ENCODE results near the gene ATP2A1.

DNA sequence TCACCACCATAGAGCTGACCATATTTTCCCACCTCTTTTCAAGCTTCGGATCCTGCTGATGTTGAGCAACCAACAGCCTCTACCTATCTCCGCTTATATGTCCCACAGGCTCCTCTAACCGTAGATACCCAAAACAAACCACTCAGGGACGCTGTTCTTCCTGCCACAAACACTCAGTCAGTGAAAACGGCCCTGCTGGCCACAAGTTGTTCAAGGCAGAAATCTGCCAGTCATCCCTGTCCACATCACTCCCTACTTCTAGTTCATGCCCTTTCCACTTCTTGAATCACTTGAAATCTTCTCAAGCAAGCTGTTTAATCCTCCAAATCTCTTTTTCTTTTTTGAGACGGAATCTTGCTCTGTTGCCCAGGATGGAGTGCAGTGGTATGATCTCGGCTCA lies 38.8 kb downstream of the ATP2A1 start:
- TF ChIP-seq CTCF (conservative IDR thresholded peaks at IDR 0.05; ENCODE audit: low read depth in 2 of 2): no peak
- TF ChIP-seq EZH2 (IDR thresholded peaks at IDR 0.05; ENCODE audit: low read depth, unreplicated experiment): no peak
- TF ChIP-seq POLR2AphosphoS5 (IDR thresholded peaks at IDR 0.05; ENCODE audit: low read depth): no peak
- TF ChIP-seq CREB1 (CRISPR knock-in tag; IDR thresholded peaks at IDR 0.05; ENCODE audit: low read depth): no peak
- TF ChIP-seq EZH2phosphoT487 (IDR thresholded peaks at IDR 0.05; ENCODE audit: unreplicated experiment): no peak
- TF ChIP-seq, protein P1, sequence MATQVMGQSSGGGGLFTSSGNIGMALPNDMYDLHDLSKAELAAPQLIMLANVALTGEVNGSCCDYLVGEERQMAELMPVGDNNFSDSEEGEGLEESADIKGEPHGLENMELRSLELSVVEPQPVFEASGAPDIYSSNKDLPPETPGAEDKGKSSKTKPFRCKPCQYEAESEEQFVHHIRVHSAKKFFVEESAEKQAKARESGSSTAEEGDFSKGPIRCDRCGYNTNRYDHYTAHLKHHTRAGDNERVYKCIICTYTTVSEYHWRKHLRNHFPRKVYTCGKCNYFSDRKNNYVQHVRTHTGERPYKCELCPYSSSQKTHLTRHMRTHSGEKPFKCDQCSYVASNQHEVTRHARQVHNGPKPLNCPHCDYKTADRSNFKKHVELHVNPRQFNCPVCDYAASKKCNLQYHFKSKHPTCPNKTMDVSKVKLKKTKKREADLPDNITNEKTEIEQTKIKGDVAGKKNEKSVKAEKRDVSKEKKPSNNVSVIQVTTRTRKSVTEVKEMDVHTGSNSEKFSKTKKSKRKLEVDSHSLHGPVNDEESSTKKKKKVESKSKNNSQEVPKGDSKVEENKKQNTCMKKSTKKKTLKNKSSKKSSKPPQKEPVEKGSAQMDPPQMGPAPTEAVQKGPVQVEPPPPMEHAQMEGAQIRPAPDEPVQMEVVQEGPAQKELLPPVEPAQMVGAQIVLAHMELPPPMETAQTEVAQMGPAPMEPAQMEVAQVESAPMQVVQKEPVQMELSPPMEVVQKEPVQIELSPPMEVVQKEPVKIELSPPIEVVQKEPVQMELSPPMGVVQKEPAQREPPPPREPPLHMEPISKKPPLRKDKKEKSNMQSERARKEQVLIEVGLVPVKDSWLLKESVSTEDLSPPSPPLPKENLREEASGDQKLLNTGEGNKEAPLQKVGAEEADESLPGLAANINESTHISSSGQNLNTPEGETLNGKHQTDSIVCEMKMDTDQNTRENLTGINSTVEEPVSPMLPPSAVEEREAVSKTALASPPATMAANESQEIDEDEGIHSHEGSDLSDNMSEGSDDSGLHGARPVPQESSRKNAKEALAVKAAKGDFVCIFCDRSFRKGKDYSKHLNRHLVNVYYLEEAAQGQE (IDR thresholded peaks at IDR 0.05; ENCODE audit: unreplicated experiment): no peak
- TF ChIP-seq JUNB (IDR thresholded peaks at IDR 0.05; ENCODE audit: unreplicated experiment): no peak

All from GM23338 (cell line).